ENCODE measurements around the gene ZNF407.
"Not testable (repeated sequence)": the region's sequence is repeated elsewhere in the genome, so short reads cannot be mapped to it uniquely, and the experiment has no call there.

The ZNF407 gene

DNA sequence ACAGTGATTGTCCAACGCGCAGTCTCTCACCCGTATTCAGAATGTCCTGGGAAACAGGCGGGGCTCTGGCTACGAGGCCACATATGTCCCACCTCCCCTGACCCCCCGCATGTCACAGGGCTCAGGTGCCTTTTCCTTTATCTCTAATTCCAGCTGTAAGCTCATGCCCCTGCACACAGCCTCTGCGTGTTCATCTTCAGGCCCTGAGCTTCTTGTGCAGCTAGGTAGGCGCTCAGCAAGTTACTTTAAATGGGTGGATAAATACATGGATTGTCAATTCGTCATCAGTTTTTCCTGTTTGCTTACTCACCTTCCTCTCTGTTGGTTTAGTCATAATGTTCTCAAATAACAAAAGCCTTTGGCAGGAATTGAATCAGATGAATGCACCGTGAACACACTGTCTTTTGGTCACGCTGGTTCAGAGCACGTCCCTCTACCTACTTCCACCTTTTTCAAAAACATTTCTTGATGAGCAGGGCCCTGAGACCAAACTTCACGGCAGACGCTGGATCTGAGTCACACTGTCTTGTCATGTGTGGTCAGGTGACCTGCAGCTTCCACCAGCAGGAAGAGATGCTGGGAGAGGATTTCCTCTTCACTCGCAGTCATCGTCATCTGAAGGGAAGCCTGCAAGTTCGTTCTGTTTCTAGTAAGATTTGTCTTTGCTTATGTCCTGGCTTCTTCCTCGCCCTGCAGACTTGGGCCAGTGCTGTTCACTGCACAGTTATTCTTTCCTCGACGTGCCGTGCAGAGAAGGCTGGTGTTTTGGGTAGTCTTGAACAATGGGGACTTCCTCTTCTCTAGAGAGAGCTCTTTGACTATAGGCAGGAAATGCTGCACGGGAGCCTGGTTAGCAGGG lies 473.2 kb downstream of the ZNF407 start:
- DNase-seq (ENCODE audit: low read depth, low spot score) = peak; percentile 71

DNA sequence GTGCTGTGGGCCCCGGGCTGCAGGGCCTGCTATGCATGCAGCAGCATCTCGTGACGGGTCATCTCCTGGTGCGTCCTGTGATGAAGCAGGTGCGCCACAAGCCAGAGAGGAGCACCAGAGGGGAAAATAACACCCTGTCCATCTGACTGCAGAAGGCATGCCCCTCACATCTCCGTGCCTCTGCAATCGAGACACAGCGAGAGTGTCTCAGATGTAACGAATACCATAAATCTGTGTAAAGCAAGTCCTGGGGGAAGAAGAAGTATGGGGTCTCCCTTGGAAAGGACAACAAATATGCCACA lies 473.8 kb downstream of the ZNF407 start:
- DNase-seq (ENCODE audit: low read depth, low spot score) = no peak

DNA sequence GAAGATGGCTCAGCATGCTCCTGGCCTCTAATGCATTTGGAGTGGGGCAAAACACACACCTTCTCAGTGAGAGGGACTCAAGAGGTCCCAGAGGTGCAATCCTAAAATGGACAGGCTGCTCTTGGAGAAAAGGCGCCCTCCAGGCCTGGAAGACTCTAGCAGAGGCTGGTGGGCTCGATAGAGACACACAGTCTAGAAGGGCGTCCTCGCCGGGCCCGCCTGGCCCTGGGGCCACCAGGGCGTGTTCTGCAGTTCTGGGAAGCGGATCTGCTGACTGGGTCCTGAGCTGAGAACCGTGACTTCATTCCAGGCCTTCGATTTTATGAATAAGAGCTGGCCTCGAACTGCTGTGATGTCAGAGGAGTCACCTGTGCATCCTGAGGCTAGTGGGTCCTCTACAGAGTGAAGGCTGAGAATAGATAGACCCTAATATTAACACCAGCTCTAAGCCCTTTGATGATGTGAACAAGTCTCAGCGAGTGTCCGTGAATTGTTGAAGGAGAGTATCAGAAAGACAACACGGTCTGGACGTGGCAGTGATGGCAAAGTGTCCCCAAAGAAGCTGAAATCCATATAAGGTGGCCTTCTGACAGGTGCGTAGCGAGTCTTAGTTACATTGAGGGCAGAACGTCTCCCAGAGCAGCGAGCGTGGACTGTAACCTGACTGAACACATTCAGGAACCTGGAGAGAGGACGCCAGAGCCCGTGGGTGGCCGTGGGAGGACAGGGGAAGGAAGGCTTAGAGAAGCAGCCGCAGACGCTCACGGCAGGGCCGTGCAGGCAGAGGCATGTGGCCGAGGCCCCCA lies 474.4 kb downstream of the ZNF407 start:
- DNase-seq (ENCODE audit: low read depth, low spot score) = no peak

GRCh38 chr18:75072672-75073371 lies 475.2 kb downstream of the ZNF407 start:
- DNase-seq (ENCODE audit: low read depth, low spot score) = no peak

GRCh38 chr18:75073654-75074053 lies 476.0 kb downstream of the ZNF407 start:
- DNase-seq (ENCODE audit: low read depth, low spot score) = no peak

GRCh38 chr18:75074196-75075015 lies 476.7 kb downstream of the ZNF407 start:
- DNase-seq (ENCODE audit: low read depth, low spot score) = no peak

DNA sequence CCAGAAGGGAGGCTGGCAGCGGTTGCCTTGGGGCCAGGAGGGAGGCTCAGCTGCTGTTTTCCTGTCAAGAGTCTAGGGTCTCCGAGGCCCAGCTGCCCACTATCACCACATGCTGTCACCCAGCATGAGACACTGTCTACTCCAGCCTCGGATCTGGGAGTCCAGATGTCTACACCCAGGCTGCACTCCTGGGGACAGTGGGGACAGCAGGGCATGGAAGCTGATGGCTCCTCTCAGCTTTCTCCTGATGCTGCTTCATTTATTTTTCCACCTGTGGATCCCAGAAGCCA lies 477.3 kb downstream of the ZNF407 start:
- no peak for DNase-seq (ENCODE audit: low read depth, low spot score)

DNA sequence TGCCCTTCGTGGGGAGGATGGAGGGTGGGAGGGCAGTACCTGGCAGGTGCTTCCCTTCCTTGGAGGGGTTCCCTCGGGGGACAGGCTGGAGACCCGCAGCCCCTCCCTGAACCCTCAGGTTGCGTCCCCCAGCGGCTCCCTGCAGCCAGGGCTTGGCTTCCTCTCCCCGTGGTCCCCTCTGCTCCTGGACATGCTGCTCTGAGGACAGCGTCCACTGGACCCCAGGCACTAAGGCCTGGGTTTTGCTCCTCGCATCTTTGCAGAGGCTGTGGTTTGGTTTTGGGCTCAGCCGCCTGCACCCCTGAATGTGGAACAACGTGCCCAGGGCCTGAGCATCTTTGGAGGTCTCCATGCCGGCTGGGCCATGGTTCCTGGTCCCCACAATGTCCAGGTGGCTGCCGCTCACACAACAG lies 477.8 kb downstream of the ZNF407 start:
- no peak for DNase-seq (ENCODE audit: low read depth, low spot score)

DNA sequence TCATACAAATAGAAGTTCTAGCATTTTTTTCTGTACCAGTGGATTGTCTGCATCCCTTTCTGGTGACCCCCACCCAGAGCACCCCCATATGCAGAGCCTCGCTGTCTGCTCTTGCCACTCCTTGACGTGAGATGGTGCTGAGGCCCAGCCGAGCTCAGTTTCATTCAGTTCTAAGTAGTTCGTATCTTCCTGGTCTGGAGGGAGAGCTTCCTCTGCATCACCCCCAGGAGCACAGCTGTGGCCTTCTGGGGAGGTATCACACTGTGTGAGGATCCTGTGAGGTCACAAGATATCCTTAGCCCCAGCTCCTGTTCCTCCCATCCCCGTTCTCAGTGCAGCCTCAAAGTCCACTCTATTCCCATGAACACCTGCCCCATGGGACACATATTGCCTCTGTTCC lies 478.6 kb downstream of the ZNF407 start:
- no peak for DNase-seq (ENCODE audit: low read depth, low spot score)

DNA sequence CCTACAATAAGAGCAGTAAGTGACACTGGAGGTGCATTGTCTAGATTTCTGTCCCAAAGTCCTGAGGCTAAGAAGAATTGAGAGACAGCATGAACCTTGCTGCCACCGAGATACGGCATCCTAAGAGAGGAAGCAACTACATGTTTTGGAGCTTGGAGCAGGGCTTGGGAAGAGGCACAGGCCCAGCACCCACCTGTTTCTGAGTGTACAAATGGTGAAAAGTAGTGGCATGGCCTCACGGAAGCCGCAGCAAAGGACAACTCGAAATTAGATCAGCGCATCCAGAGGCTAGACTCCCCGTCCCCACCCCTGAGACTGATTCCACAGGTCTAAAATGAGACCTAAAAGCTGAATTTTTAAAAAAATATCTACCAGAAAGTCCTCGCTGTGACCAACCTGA lies 483.8 kb downstream of the ZNF407 start:
- no peak for DNase-seq (ENCODE audit: low read depth, low spot score)

DNA sequence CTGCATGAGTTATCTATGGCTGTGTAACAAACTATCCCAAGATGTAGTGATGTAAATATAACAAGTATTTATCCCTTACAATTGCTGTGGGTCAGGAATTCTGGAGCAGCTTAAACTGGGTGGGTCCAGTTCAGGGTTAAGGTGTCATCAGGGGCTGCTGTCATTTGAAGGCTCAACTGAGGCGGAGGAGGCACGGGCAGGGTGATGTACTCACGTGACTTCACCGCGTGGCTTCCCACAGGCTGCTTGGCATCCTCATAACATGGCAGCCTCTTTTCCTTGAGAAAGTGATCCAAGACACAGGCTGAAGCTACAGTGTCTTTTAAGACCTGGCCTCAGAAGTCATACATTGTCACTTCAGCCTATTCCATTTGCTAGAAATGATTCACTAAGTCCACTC lies 485.5 kb downstream of the ZNF407 start:
- DNase-seq (ENCODE audit: low read depth, low spot score) = no peak

DNA sequence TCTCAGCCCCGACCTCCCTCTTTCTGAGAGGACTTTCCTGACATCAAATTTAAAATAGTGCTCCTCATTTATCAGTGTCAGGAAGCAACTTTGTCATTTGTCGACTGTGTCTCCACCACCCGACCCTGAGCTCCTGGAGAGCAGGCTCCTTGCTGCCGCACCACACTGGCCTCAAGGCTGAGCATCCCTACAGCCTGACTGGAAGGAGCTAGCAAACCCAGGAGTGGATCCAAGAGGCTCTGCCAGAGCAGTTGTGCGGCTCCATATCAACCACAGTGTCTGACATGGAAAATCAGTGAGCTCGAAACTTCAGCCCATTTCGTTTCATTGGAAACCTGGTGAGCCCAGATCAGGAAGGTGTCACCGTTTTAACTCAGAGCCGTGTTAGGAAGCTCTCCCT lies 486.1 kb downstream of the ZNF407 start:
- no peak for DNase-seq (ENCODE audit: low read depth, low spot score)

GRCh38 chr18:75085676-75086075 lies 488.0 kb downstream of the ZNF407 start:
- DNase-seq (ENCODE audit: low read depth, low spot score) = not testable (repeated sequence)

DNA sequence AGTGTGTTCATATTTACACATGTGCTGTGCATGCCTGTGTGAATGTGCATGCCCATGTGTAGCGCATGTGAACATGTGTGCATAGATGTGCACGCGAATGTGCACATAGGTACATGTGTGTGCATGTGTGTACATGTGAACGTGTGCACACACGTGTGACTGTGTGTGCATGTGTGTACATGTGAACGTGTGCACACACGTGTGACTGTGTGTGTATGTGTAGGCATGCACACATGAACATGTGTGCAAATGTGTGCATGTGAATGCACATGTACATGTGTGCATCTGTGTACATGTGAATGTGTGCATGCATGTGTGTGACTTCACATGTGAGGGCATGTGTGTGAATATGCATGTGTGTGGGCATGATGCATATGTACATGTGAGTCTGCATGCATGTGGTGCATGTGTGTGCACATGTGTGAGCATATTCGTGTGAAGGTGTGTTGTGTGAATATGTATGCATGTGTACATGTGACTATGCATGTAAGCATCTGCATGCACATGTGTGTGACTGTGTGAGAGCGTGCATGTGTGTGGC lies 488.9 kb downstream of the ZNF407 start:
- no peak for DNase-seq (ENCODE audit: low read depth, low spot score)

- DNase-seq (ENCODE audit: low read depth, low spot score) = no peak
These were observed 489.7 kb downstream of the ZNF407 start for GRCh38 chr18:75087119-75088020.

DNA sequence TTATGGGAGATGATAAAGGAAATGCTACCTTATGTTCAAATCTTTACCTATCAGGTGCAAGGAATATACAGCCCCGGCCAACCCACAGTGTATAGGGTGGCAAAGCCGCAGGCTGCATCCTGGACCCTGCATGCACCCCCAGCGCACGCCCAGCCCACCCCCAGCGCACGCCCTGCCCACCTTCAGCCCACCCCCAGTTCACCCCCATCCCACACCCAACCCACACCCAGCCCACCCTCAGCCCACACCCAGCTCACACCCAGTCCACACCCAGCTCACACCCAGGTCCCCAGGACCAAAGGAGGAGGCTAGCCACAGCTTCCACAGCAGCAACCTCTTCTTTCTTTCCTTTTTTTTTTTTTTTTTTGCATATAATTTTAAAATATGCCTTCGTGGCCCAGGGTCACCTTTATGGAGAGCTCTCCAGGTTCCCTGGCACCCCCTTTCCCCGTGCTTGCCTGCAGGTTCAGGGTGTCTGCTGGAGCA lies 490.4 kb downstream of the ZNF407 start:
- DNase-seq (ENCODE audit: low read depth, low spot score) = no peak

GRCh38 chr18:75088622-75089211 lies 491.0 kb downstream of the ZNF407 start:
- no peak for DNase-seq (ENCODE audit: low read depth, low spot score)

- DNase-seq (ENCODE audit: low read depth, low spot score) = no peak
These were observed 492.2 kb downstream of the ZNF407 start for GRCh38 chr18:75089748-75090327.

DNA sequence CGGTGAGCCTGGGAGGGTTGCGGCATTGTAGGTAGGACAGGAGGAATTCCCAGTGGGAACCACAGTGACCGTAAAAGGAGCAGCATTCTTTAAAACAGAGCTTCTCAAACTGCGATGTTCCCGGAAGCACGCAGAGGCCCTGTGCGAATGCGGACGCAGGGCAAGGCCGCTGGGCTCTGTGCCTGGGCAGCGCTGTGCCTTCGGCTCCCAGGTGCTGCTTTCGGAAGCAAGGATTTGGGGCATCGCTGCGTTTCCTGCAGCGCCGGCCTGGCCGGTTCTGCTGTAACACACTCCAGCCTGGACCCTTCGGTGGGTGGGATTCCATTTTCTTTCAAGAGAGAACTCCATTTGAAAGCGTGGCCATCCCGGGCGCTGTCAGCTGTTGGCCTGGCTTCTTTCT lies 492.7 kb downstream of the ZNF407 start:
- no peak for DNase-seq (ENCODE audit: low read depth, low spot score)

All from astrocyte of the hippocampus (primary cell).